T-helper 17 cell (primary cell): ENCODE measurements around the gene UGT1A3. TPM values are rescaled to one million over a fixed set of nuclear protein-coding genes. Genes with fewer than 3 reads are reported as not detected.

Experiments used
- ATAC-seq: fragments of 150-1000 bp; cut with Tn5 transposase; 2 replicates; pipeline ENCODE4 v1.10.0; 2021; ENCODE audit warnings: mild to moderate bottlenecking, moderate library complexity
- DNase-seq, 3 donors: peaks; one replicate each; pipeline versions ENCODE4 v3.0.0 to v3.0.0-alpha.2; 2020 to 2021
- H3K9me3 ChIP-seq: one replicate; pipeline ENCODE4 v1.7.0; 2013; ENCODE audit warnings: low read length, mild to moderate bottlenecking; ENCODE audit not compliant: control insufficient read depth, poor library complexity, severe bottlenecking
- H3K27ac Mint-ChIP-seq: one replicate; pipeline ENCODE4 v1.8.0; 2022; ENCODE audit warnings: mild to moderate bottlenecking, moderate library complexity, mixed read lengths
- H3K27me3 Mint-ChIP-seq: one replicate; pipeline ENCODE4 v1.8.0; 2022; ENCODE audit warnings: mixed read lengths
- H3K36me3 Mint-ChIP-seq: one replicate; pipeline ENCODE4 v1.8.0; 2022; ENCODE audit warnings: low read depth, mixed read lengths
- H3K4me1 Mint-ChIP-seq: one replicate; pipeline ENCODE4 v1.8.0; 2022; ENCODE audit warnings: mild to moderate bottlenecking, mixed read lengths
- H3K4me3 Mint-ChIP-seq: one replicate; pipeline ENCODE4 v1.8.0; 2022; ENCODE audit warnings: mild to moderate bottlenecking, moderate library complexity, mixed read lengths
- total RNA-seq, 4 donors: library from RNA in 2 of 4; stranded (reverse) in 2 of 4; gene quantifications; one replicate each; pipeline ENCODE4 v1.2.3 and lab custom pipeline; 2022 to 2026

UGT1A3 gene
- total RNA-seq, 2 donors from 2014 or later: not detected

- no peaks in the 10 kb centered on the region for H3K36me3 Mint-ChIP-seq
- peaks cover 49% of the 10 kb centered on the region for H3K27me3 Mint-ChIP-seq
- DNase-seq (no peak), ATAC-seq (no peak)
- no peaks in the 10 kb centered on the region for H3K9me3 ChIP-seq
- no peak overlapping the region for H3K4me3 Mint-ChIP-seq
- peaks cover 8% of the 10 kb centered on the region for H3K4me1 Mint-ChIP-seq
- no peak overlapping the region for H3K27ac Mint-ChIP-seq
These were observed 85.4 kb downstream of the UGT1A3 start for GRCh38 chr2:233814056-233814835.

- no peak overlapping the region for H3K4me3 Mint-ChIP-seq
- H3K4me1 Mint-ChIP-seq: peaks cover 10% of the 10 kb centered on the region
- H3K36me3 Mint-ChIP-seq: no peaks in the 10 kb centered on the region
- DNase-seq: no peak
- no peaks in the 10 kb centered on the region for H3K9me3 ChIP-seq
- no peak for ATAC-seq
- H3K27me3 Mint-ChIP-seq: peaks cover 47% of the 10 kb centered on the region
- H3K27ac Mint-ChIP-seq: no peak overlapping the region
These were observed 87.0 kb downstream of the UGT1A3 start for GRCh38 chr2:233815861-233816260.

- H3K9me3 ChIP-seq: no peaks in the 10 kb centered on the region
- peaks cover 10% of the 10 kb centered on the region for H3K4me1 Mint-ChIP-seq
- H3K27ac Mint-ChIP-seq: no peak overlapping the region
- no peaks in the 10 kb centered on the region for H3K36me3 Mint-ChIP-seq
- no peak for ATAC-seq
- peaks cover 42% of the 10 kb centered on the region for H3K27me3 Mint-ChIP-seq
- DNase-seq: no peak
- H3K4me3 Mint-ChIP-seq: no peak overlapping the region
These were observed 87.5 kb downstream of the UGT1A3 start for GRCh38 chr2:233816334-233816733.

DNA sequence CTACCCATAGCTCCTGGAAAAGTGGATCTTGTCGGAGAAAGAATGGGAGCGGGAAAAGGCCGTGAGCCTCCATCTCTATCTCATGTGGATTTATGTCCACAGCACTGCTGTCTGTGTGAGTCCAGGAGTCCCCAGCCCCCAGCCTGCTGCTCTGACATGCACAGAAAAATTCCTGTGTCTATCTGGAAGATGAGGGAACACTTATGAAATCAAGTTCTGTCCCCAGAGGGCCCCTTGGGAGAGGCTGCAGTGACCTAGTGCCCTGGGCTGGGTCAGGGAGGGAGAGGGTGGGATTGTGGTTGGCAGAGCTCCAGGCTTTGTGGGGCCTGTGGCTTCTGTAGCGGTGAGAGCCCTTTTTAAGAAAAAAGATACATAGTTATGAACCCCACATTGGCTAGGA, 87.9 kb downstream of the UGT1A3 start:
- Mint-ChIP-seq H3K36me3 (no peaks in the 10 kb centered on the region), H3K27me3 (peaks cover 38% of the 10 kb centered on the region), H3K4me1 (peaks cover 10% of the 10 kb centered on the region), H3K4me3 (no peak overlapping the region), H3K27ac (no peak overlapping the region)
- no peaks in the 10 kb centered on the region for H3K9me3 ChIP-seq
- DNase-seq: no peak
- no peak for ATAC-seq

- H3K9me3 ChIP-seq: no peaks in the 10 kb centered on the region
- no peak for ATAC-seq
- H3K4me3 Mint-ChIP-seq: no peak overlapping the region
- H3K27me3 Mint-ChIP-seq: peaks cover 33% of the 10 kb centered on the region
- no peaks in the 10 kb centered on the region for H3K36me3 Mint-ChIP-seq
- peaks cover 10% of the 10 kb centered on the region for H3K4me1 Mint-ChIP-seq
- no peak overlapping the region for H3K27ac Mint-ChIP-seq
- no peak for DNase-seq
These were observed 88.6 kb downstream of the UGT1A3 start for GRCh38 chr2:233817361-233817911.

- H3K9me3 ChIP-seq: no peaks in the 10 kb centered on the region
- Mint-ChIP-seq H3K4me1 (peaks cover 10% of the 10 kb centered on the region), H3K4me3 (no peak overlapping the region), H3K27me3 (peaks cover 38% of the 10 kb centered on the region), H3K27ac (no peak overlapping the region), H3K36me3 (no peaks in the 10 kb centered on the region)
- ATAC-seq (no peak), DNase-seq (no peak)
These were observed 89.3 kb downstream of the UGT1A3 start for GRCh38 chr2:233817995-233818638.

DNA sequence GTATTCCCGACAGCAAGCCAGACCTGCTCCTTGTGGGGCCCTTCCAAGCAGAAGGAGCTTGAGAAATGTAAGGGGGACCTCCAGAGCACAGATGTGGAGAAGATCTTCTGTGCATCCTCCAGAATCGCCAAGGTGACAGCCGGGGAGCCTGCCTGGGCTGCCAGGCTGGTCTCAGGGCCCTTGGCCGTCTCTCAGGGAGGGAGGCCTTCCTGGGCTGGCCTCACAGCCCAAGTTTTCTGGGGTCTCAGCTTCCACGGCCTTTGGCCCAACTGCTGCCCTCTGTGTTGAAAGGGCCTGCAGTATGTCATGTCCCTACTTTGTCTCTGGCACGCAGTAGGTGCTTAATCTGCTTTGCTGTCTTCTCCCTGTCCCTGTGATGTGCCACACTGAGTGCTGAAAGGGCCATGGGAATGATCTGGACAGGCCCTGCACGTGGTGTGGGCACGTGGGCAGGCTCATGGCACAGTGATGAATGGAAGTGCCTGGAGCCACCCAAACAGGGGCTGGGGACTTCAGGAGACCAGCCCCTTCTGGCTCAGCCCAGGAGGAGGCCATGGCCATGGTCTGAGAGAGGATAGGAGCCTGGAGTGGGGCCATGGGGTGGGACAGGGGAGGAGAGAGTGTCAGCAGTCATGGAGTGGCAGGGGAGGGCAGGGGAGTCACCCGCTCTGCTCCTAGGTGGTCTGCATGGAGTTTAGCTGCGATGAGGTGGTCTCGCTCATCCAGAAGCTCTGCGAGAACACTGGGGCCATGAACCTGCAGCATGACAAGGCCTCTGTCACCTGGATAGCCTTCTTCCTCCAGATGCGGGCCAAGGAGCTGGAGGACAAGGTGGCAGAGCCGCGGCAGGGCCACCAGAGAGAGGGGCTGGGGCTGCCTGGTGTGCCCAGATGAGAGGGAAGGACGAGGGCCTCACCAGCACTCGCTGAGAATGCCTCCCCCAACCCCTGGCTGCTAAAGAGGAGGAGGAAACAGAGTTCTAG, 90.1 kb downstream of the UGT1A3 start:
- DNase-seq: no peak
- no peak for ATAC-seq
- Mint-ChIP-seq H3K4me3 (no peak overlapping the region), H3K4me1 (peaks cover 10% of the 10 kb centered on the region), H3K36me3 (no peaks in the 10 kb centered on the region), H3K27ac (no peak overlapping the region), H3K27me3 (peaks cover 34% of the 10 kb centered on the region)
- H3K9me3 ChIP-seq: no peaks in the 10 kb centered on the region

- Mint-ChIP-seq H3K27me3 (peaks cover 27% of the 10 kb centered on the region), H3K4me1 (peaks cover 10% of the 10 kb centered on the region), H3K4me3 (no peak overlapping the region), H3K27ac (no peak overlapping the region), H3K36me3 (peaks cover 2% of the 10 kb centered on the region)
- H3K9me3 ChIP-seq: no peaks in the 10 kb centered on the region
- DNase-seq (no peak), ATAC-seq (no peak)
These were observed 91.3 kb downstream of the UGT1A3 start for GRCh38 chr2:233819884-233820773.

DNA sequence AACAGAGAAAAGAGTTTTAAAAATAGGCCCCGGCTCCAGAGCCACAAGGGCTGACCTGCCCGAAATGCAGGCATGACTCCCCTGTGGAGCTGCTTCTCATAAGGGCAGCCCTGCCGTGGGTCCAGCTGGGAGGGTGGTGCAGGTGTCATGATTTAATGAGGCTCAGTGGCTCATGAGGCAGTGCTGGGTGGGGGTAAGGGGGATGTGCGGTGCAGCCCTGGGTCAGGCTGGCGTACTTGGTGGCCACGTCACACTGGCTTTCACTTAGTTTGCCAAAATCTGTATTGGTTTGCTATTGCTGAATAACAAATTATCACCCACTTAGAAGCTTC, 91.9 kb downstream of the UGT1A3 start:
- ATAC-seq (no peak), DNase-seq (no peak)
- peaks cover 27% of the 10 kb centered on the region for H3K27me3 Mint-ChIP-seq
- H3K36me3 Mint-ChIP-seq: peaks cover 3% of the 10 kb centered on the region
- no peaks in the 10 kb centered on the region for H3K9me3 ChIP-seq
- peaks cover 10% of the 10 kb centered on the region for H3K4me1 Mint-ChIP-seq
- H3K27ac Mint-ChIP-seq: no peak overlapping the region
- no peak overlapping the region for H3K4me3 Mint-ChIP-seq

- no peak for DNase-seq
- no peak overlapping the region for H3K4me3 Mint-ChIP-seq
- peaks cover 10% of the 10 kb centered on the region for H3K4me1 Mint-ChIP-seq
- peaks cover 5% of the 10 kb centered on the region for H3K36me3 Mint-ChIP-seq
- no peaks in the 10 kb centered on the region for H3K9me3 ChIP-seq
- ATAC-seq: no peak
- peaks cover 27% of the 10 kb centered on the region for H3K27me3 Mint-ChIP-seq
- no peak overlapping the region for H3K27ac Mint-ChIP-seq
These were observed 92.4 kb downstream of the UGT1A3 start for GRCh38 chr2:233821196-233821595.

GRCh38 chr2:233821709-233822100, 92.9 kb downstream of the UGT1A3 start:
- Mint-ChIP-seq H3K27ac (no peak overlapping the region), H3K27me3 (peaks cover 27% of the 10 kb centered on the region), H3K36me3 (peaks cover 6% of the 10 kb centered on the region), H3K4me1 (peaks cover 10% of the 10 kb centered on the region), H3K4me3 (no peak overlapping the region)
- DNase-seq: no peak
- H3K9me3 ChIP-seq: no peaks in the 10 kb centered on the region
- ATAC-seq: no peak

DNA sequence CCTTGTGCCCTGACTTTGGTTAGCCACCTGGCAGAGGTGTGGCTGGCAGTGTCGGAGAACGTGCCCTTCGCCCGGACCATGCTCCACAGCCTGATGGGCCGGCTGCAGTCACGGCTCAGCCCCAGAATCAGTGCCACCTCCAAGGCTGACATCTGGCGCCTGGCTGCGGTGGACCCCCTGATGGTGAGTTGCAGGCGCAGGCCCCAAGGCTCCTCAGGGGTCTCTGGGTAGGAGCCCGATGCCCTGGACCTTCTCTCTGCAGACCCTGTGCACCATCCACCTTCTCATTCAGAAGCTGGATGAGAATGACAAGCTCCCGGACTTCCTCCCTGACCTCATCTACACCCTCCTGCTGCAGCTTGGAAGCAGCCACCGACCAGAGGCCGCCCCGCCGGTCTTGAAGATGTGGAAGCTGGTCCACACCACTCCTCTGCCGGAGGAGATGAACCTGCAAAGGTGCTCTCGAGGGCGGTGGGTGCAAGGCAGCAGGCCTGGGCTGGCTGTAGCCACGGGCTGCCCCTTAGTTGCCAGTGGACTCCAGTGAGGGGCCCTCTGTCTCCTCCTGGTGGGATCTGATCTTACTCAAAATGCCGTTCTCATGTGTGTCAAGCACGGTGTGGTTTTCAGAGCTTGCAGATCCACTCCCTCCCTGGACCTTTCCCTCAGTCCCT, 93.4 kb downstream of the UGT1A3 start:
- Mint-ChIP-seq H3K27me3 (peaks cover 23% of the 10 kb centered on the region), H3K27ac (no peak overlapping the region), H3K4me3 (no peak overlapping the region), H3K4me1 (peaks cover 7% of the 10 kb centered on the region), H3K36me3 (peaks cover 6% of the 10 kb centered on the region)
- DNase-seq (no peak), ATAC-seq (no peak)
- H3K9me3 ChIP-seq: no peaks in the 10 kb centered on the region
